ENCODE results near the gene TBL1X.

DNA sequence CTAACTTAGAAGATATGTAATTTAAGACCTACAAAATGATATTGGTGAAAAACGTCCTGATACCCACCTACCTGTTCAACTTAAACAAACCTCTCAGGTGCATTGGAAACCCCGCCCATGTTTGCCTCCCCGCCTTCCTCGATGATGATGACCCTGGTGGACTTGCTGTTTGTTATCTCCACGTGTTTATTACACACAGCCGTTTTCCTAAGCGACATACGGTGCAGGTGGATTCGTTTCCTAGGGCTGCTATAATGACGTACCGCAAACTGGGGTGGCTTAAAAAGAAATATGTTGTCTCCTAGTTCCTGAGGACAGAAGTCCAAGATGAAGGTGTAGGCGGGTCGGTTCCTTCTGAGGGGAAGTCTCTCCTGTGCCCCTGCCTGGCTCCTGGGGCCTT lies 190.1 kb downstream of the TBL1X start:
- TF ChIP-seq, protein P1, sequence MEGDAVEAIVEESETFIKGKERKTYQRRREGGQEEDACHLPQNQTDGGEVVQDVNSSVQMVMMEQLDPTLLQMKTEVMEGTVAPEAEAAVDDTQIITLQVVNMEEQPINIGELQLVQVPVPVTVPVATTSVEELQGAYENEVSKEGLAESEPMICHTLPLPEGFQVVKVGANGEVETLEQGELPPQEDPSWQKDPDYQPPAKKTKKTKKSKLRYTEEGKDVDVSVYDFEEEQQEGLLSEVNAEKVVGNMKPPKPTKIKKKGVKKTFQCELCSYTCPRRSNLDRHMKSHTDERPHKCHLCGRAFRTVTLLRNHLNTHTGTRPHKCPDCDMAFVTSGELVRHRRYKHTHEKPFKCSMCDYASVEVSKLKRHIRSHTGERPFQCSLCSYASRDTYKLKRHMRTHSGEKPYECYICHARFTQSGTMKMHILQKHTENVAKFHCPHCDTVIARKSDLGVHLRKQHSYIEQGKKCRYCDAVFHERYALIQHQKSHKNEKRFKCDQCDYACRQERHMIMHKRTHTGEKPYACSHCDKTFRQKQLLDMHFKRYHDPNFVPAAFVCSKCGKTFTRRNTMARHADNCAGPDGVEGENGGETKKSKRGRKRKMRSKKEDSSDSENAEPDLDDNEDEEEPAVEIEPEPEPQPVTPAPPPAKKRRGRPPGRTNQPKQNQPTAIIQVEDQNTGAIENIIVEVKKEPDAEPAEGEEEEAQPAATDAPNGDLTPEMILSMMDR (IDR thresholded peaks at IDR 0.05; ENCODE audit: low read depth, low read length) = no peak
- TF ChIP-seq POLR2A (IDR thresholded peaks at IDR 0.05; ENCODE audit: extremely low read depth, insufficient read length) = no peak
- TF ChIP-seq MYC (IDR thresholded peaks at IDR 0.05; ENCODE audit: low read depth, low read length) = no peak

Data from NB4 (cell line).